HEK293 (cell line): ENCODE data around the gene ZNF22.

Source experiments
- ATF2 ChIP-seq: fragments of 450-650 bp; formaldehyde crosslinking; IDR thresholded peaks from 2 replicates; pipeline ENCODE4 v1.5.1; 2016; ENCODE audit warnings: missing biosample characterization, missing genetic modification characterization, low read depth
- ELK4 ChIP-seq: IDR thresholded peaks from 2 replicates; pipeline ENCODE4 v1.6.1; 2011; ENCODE audit warnings: mild to moderate bottlenecking, low read depth, low read length, borderline replicate concordance
- SALL2 ChIP-seq: fragments of 450-650 bp; formaldehyde crosslinking; IDR thresholded peaks from 2 replicates; pipeline ENCODE4 v1.5.0; 2017; ENCODE audit warnings: missing biosample characterization, mild to moderate bottlenecking, missing genetic modification characterization, borderline replicate concordance
- SETDB1 ChIP-seq: IDR thresholded peaks from one replicate; pipeline ENCODE4 v1.6.1; 2017; ENCODE audit warnings: mild to moderate bottlenecking, low read length, moderate library complexity, mixed read lengths; ENCODE audit not compliant: insufficient read length
- YY1 ChIP-seq: fragments of 450-650 bp; formaldehyde crosslinking; IDR thresholded peaks from 2 replicates; pipeline ENCODE4 v1.5.1; 2018; ENCODE audit warnings: missing biosample characterization, missing genetic modification characterization
- ZBTB48 ChIP-seq: fragments of 450-650 bp; formaldehyde crosslinking; IDR thresholded peaks from 2 replicates; pipeline ENCODE4 v1.5.1; 2016; ENCODE audit warnings: missing biosample characterization, missing genetic modification characterization
- ZFP69B ChIP-seq: fragments of 450-650 bp; formaldehyde crosslinking; IDR thresholded peaks from 2 replicates; pipeline ENCODE4 v1.5.1; 2016; ENCODE audit warnings: missing biosample characterization, missing genetic modification characterization
- ZNF146 ChIP-seq: fragments of 450-650 bp; formaldehyde crosslinking; IDR thresholded peaks from 2 replicates; pipeline ENCODE4 v1.5.1; 2016; ENCODE audit warnings: missing biosample characterization, missing genetic modification characterization
- ZNF274 ChIP-seq, 2 experiments: fragments of 200-500 bp in 1 of 2; fragments of 450-650 bp in 1 of 2; sonication (Bioruptor generic) in 1 of 2; formaldehyde crosslinking in 1 of 2; IDR thresholded peaks; 2 replicates each; pipeline versions ENCODE4 v1.5.1 to v1.6.1; 2014 to 2016; ENCODE audit warnings: borderline replicate concordance in 1 of 2, inconsistent platforms in 1 of 2, low read length in 1 of 2, missing biosample characterization in 1 of 2, missing genetic modification characterization in 1 of 2
- ZNF398 ChIP-seq: fragments of 450-650 bp; formaldehyde crosslinking; IDR thresholded peaks from 2 replicates; pipeline ENCODE4 v1.5.1; 2017; ENCODE audit warnings: missing biosample characterization, missing genetic modification characterization
- ZNF555 ChIP-seq: fragments of 450-650 bp; formaldehyde crosslinking; conservative IDR thresholded peaks from 2 replicates; pipeline ENCODE4 v1.5.1; 2017; ENCODE audit warnings: missing biosample characterization, mild to moderate bottlenecking, missing genetic modification characterization, inconsistent platforms
- TF ChIP-seq, protein P1 (sequence below): fragments of 450-650 bp; formaldehyde crosslinking; IDR thresholded peaks from 2 replicates; pipeline ENCODE4 v1.5.1; 2016; ENCODE audit warnings: missing biosample characterization, missing genetic modification characterization
- TF ChIP-seq, protein P2 (sequence below): fragments of 450-650 bp; formaldehyde crosslinking; IDR thresholded peaks from 2 replicates; pipeline ENCODE4 v1.5.1; 2016; ENCODE audit warnings: missing biosample characterization, missing genetic modification characterization

GRCh38 chr10:44960482-44961229 is 40.1 kb upstream of the ZNF22 start:
- TF ChIP-seq ZNF274 (IDR thresholded peaks at IDR 0.05; ENCODE audit: low read length), result no peak
- no peak for TF ChIP-seq ZNF274 (tag by site-specific recombination; IDR thresholded peaks at IDR 0.05; ENCODE audit: borderline replicate concordance)
- TF ChIP-seq YY1 (tag by site-specific recombination), result no peak
- TF ChIP-seq, protein P1, sequence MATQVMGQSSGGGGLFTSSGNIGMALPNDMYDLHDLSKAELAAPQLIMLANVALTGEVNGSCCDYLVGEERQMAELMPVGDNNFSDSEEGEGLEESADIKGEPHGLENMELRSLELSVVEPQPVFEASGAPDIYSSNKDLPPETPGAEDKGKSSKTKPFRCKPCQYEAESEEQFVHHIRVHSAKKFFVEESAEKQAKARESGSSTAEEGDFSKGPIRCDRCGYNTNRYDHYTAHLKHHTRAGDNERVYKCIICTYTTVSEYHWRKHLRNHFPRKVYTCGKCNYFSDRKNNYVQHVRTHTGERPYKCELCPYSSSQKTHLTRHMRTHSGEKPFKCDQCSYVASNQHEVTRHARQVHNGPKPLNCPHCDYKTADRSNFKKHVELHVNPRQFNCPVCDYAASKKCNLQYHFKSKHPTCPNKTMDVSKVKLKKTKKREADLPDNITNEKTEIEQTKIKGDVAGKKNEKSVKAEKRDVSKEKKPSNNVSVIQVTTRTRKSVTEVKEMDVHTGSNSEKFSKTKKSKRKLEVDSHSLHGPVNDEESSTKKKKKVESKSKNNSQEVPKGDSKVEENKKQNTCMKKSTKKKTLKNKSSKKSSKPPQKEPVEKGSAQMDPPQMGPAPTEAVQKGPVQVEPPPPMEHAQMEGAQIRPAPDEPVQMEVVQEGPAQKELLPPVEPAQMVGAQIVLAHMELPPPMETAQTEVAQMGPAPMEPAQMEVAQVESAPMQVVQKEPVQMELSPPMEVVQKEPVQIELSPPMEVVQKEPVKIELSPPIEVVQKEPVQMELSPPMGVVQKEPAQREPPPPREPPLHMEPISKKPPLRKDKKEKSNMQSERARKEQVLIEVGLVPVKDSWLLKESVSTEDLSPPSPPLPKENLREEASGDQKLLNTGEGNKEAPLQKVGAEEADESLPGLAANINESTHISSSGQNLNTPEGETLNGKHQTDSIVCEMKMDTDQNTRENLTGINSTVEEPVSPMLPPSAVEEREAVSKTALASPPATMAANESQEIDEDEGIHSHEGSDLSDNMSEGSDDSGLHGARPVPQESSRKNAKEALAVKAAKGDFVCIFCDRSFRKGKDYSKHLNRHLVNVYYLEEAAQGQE, result no peak
- no peak for TF ChIP-seq ZNF146 (tag by site-specific recombination)
- TF ChIP-seq ELK4, result no peak
- TF ChIP-seq, protein P2, sequence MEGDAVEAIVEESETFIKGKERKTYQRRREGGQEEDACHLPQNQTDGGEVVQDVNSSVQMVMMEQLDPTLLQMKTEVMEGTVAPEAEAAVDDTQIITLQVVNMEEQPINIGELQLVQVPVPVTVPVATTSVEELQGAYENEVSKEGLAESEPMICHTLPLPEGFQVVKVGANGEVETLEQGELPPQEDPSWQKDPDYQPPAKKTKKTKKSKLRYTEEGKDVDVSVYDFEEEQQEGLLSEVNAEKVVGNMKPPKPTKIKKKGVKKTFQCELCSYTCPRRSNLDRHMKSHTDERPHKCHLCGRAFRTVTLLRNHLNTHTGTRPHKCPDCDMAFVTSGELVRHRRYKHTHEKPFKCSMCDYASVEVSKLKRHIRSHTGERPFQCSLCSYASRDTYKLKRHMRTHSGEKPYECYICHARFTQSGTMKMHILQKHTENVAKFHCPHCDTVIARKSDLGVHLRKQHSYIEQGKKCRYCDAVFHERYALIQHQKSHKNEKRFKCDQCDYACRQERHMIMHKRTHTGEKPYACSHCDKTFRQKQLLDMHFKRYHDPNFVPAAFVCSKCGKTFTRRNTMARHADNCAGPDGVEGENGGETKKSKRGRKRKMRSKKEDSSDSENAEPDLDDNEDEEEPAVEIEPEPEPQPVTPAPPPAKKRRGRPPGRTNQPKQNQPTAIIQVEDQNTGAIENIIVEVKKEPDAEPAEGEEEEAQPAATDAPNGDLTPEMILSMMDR, result no peak
- TF ChIP-seq ATF2, result no peak
- no peak for TF ChIP-seq ZNF555 (tag by site-specific recombination)
- TF ChIP-seq SALL2 (tag by site-specific recombination), result no peak
- TF ChIP-seq ZNF398 (tag by site-specific recombination), result no peak
- TF ChIP-seq ZFP69B (tag by site-specific recombination), result no peak
- no peak for TF ChIP-seq ZBTB48 (tag by site-specific recombination)
- no peak for TF ChIP-seq SETDB1
